HG02588 (cell line): ENCODE data around the gene FAM20C.

Experiments used
- ATAC-seq: cut with Tn5 transposase; IDR thresholded peaks from one replicate; pipeline ENCODE4 v1.9.1; 2021; ENCODE audit warnings: mild to moderate bottlenecking, moderate library complexity; ENCODE audit not compliant: unreplicated experiment

The FAM20C gene

DNA sequence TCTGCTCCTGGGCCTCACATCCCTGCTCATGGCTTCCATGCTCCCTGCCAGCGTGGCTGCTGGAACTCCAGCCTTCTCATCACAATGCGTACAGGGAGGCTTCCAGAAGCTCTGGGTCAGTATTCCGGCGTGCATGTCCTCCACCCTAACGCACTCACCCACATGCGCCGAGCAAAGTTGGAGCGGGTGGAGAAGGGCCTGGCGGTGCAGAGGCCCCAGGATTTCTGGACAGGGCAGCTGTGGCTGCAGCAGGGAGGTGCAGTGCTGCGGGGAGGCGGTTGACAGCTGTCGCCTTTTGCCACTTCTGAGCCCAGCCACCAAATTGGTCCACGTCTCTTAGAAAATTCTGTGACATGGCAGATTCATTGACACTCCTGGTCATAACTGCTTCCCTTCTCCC, 33.6 kb upstream of the FAM20C start:
- ATAC-seq, result no peak

DNA sequence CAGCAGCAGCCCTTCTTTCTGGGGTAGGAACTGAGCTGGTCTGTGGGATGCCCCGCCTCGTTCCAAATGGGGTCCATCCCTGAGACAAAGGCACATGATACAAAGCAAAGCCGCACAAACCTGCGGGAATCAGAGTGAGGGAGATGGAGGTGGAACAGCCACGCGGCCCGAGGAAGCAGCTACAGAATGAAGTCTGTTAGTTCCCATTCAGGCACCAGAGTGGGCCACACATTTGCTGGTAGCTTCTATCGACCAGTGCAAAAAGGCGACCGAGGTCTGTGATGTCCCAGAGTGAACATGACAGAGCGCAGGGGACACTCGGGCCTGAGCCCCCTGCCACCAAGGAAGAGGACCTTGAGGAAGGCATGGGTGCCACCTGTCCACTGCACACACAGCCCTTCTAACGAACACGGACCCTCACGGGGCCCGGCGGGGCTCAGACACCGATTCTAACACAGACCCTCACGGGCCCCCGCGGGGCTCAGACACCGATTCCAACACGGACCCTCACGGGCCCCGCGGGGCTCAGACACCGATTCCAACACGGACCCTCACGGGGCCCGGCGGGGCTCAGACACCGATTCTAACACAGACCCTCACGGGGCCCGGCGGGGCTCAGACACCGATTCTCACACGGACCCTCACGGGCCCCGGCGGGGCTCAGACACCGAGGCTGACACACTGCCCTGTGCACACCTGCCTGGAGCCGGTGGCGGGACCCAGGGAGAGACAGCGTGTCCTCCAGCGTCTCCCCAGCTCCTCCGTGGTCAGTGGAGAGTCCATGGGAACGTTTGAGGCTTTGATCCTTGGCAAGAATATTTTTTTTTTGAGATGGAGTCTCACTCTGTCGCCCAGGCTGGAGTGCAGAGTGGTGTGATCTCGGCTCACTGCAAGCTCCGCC, 32.8 kb upstream of the FAM20C start:
- ATAC-seq, result no peak

DNA sequence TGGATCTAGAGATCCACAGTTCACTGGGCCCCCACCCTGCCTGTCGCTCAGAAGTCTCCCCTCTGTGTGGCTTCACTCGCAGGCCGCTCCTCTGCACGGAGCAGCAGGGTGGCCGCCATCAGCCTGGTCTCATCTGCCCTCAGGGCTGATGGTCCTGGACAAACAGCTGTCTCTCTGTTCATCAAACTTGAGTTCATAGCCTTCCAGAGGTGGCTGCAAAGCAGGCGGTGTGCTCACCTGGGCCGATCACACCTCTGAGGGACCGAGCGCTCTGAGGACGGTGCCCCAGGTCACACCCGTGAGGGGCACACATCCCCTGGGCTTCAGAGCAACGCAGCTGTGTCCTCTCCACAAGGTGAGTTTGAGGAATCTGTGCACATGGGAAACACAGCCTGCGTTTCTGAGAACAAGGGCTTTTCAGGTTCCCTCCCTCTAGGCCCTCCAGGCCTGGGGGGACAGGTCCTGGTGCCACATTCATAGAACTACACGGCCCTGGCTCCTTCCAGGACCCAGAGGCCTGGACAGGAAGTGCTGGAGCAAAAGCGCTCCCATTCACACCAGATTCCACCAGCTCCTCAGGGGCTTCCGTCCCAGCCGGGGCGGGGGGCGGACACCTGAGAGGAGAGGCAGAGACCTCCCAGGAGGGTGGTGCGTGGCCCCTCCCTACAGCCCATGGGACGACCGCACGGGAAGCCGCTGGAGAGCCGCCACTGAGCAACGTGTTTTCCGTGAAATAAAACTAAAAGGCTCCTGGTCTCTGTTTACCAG, 31.2 kb upstream of the FAM20C start:
- ATAC-seq, result no peak

DNA sequence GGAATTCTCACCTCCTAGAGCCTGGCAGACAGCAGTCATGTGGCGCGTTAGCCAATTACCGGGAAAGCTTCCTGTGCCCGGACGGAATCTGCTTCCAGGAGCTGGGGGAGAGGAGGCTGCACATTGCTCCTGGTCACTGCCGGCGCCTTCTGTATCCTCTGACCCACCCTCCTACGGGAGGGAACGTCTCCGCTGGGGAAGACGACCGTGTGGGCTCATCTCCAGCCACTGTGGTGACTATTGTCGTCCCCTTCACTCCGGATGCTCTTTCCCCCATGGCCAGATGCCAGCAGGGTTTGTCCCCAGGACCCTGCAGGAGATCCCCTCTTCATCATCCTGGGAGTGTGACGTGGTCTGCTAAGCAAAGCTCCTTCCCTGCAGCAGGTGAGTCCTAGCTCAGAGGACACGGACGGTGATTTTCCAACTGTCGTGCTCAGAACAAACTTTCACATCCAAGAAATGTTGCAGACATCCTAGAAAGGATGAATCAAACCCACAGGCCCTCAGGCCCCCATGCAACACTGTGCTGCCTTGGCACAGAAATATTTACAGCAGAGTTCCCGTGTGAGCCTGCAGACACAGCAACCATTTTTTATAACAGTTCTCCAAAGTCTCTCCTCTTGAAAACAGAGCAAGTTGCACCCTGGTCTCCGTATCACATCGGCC, 29.6 kb upstream of the FAM20C start:
- no peak for ATAC-seq

DNA sequence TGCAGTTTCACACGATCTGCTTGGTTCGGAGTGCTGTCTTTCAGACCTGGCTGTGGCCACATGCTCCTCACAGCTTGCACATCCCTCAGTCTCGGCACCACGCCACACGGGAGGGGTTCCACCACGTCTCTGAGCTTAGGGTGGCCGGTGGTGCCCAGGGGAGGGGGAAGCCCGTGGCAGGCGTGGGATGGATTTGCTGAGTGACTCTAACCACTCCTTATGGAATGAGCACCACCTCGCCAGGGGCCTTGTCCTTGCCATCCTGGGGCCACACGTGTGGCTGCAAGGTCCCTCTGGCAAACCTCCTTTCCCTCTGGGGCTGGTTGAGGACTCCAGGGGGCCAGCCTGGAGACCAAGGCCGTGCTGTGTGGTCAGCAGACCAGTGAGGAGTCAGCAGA, 29.1 kb upstream of the FAM20C start:
- no peak for ATAC-seq

DNA sequence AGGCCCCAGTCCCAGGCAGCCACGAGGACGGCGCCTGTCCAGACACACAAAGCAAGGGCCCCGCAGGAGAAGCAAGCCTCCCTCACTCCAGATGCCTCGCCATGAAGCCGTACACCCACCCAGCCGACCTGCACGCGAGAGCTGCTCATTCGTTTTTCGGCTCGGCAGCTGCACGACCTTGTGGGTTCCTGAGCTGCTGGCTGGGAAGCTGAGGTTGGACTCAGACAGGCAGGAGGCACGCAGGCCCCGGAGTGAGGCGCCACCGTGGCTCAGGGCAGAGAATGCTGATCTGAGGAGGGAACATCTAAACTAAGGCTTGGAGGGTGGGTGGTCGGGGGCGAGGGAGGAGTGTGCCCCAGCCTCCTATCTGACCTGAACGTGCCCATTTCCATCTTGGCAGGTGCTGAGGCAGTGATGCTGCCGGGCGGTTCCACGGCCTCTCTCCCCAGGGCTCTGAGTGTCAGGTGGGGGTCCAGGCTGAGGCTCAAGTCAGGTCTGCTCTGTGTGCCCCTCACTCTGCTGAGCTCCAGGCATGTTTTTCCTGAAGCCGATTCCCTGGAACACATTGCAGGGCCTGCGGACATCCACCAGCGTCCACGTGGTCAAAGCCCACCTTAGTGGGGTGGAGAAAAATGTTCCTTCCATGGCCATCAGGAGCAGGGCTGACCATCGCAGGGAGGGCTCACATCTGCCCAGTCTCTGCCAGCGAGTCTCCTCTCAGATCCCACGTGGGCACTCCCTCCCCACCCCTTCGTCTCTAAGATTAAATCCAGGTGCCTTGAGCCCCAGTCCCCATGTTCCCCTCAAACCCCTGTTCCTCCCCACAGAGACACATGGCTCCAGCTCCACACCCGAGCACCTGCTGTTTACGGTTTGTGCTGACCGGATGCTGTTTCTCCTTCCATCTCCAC, 28.1 kb upstream of the FAM20C start:
- no peak for ATAC-seq

DNA sequence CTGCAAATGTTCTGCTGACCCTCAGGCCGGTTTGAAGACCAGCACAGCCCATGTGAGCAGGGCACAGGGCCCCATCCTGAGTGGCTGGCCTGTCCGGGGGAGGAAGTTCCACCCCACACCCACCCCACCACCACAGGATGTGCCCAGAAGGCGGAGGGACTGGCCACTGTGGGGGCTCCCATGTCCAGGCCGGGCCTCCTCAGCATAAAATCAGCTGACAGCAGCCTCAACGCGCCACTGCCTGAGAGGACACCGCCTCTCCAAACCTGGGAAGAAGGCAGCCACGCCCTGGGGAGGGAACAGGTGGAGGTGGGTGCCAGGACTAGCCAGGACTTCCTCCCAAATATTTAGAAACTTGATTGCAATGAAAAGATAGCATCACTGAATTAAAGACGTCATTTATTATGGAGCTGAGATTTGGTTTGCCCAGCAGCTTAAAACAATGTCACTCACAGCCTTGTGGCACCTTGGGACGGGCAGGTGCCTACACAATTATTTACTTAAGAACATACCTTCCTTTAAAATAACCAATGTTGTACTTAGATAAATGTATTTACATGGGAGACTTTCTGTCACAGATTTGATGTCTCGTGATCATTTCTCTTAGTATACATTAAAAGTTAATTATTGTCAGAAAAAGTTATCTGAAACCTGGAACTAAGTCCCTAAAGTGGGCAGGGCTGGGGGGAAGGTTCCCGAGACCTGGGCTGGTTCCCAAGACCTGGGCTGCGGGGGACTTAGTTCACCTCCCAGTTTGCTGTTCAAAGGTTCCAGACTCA, 27.3 kb upstream of the FAM20C start:
- ATAC-seq, result no peak

DNA sequence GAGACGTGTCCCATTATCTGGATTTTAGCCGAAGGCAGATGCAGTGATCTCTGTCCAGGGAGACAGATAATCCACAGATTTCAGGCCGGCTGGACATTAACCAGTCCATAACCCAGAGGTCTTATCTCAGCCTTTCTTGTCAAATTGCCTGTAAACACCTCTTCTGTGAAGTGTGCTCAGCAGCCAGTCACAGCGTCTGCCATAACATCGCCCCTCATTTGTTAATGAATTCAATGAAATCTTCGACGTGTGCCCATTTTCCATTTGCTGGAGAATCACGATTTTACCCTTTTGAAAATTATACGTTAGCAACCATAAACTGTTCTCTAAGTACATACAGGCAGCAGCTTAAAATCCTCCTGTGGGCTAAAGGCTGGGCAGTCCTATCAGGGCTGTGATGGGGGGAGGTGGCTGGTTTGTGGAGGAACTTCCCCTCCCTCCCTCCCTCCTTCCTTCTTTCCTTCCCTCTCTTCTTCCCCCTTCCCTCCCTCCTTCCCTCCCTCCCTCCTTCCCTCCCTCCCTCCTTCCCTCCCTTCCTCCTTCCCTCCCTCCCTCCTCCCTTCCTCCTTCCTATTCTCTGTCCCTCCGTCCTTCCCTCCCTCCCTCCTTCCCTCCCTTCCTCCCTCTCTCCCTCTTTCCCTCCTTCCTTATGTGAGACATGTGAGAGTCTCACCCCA, 26.6 kb upstream of the FAM20C start:
- ATAC-seq, result no peak

DNA sequence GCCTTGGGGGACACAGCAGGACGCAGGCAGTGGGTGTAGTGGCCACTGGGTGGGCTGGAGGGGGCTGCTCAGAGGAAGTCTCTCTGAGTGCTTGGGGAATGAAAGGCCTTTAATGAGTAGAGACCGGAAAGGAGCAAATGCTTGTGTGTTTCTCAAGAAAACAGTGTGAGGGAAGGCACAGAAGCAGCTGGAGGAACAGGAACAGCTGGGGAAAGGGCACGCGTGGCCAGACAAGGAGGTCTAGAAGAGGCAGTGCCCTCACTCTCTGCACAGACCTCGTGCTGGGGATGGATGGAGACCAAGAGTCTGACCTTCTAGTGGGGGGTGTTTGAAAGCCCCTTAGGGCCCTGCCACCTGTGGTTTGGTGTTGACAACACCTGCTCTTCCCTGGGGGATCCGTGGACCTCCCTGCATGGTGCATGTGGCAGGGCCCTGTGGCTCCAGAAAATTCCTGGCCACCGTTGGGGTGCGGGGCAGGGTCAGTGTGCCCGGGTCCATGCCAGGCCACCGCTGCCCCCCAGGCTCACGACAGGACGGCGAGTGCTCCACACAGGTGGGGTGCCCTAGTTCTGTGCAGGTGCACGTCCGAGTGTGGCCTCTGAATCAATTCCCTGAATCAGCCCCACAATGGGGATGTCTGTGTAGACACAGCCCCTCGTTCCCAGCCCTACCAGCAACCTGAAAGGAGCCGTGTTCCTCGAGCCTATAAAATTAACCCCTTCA, 25.9 kb upstream of the FAM20C start:
- ATAC-seq, result no peak

DNA sequence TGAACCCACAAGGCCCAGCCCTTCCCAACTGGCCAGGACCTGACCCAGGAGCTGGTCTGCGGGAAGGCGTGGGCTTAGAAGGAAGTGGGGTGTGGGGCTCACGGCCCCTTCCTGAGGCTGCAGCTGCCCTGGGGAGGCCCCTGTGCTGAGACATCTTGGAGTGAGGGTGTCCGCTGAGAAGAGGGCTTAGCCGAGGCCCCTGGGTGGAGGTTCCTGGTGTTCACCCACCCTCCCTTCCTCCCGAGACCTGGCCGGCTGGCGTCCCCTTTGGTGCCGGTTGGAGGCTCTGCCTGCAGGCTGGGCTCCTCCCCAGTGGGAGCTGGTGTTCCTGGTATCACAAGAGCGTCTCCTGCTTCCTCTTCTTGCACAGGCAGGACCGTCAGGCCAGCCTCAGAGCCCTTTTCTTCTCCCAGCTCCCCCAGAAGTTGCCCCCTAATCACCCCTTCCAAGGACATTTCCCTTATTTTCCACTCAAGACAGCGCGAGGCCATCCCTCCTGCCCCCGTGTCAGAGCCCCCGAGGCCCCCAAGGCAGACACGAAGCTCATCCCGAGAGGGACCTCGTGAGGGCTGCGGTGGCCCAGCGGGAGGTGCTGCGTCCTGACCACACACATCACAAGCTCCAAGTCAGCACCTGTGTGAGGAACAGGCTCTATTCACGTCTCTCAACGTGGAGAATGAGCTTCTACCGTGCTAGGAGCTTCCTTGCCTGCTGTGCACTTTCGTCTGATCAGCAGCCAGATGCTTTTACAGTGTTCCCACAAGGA, 25.1 kb upstream of the FAM20C start:
- ATAC-seq, result no peak

DNA sequence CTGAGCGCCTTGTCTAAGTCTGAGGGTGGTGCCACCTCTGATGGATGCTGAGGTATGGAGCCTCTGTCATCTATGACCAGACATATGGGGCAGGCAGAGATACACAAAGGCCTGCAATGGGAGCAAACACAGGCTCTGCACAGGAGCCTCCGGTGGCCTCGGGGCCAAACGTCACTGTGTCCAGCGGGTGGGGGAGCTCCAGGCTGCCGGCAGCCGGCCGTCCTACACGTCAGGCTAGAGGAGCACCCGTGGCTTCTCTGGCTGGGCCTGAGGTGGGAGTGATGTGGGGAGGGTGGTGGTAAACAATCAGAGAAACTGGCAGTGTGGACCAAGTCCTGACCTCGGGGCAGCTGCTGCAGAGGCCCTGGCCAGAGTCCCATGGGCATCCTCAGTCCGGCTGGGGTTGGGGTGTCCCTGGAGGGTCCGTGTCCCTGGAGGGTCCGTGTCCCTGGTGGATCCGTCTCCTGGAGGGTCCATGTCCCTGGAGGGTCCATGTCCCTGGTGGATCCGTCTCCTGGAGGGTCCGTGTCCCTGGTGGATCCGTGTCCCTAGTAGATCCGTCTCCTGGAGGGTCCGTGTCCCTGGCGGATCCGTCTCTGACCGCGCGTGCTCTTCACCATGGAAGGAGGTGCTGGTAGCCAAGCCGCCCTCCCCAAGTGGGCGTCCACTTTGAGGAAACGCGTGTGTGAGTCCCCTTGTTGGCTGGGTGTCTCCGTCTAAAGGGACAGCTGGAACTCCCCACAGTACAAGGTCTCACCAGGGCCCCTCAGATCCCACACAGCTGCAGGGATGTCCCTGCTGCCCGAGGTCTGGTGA, 24.2 kb upstream of the FAM20C start:
- ATAC-seq, result no peak

DNA sequence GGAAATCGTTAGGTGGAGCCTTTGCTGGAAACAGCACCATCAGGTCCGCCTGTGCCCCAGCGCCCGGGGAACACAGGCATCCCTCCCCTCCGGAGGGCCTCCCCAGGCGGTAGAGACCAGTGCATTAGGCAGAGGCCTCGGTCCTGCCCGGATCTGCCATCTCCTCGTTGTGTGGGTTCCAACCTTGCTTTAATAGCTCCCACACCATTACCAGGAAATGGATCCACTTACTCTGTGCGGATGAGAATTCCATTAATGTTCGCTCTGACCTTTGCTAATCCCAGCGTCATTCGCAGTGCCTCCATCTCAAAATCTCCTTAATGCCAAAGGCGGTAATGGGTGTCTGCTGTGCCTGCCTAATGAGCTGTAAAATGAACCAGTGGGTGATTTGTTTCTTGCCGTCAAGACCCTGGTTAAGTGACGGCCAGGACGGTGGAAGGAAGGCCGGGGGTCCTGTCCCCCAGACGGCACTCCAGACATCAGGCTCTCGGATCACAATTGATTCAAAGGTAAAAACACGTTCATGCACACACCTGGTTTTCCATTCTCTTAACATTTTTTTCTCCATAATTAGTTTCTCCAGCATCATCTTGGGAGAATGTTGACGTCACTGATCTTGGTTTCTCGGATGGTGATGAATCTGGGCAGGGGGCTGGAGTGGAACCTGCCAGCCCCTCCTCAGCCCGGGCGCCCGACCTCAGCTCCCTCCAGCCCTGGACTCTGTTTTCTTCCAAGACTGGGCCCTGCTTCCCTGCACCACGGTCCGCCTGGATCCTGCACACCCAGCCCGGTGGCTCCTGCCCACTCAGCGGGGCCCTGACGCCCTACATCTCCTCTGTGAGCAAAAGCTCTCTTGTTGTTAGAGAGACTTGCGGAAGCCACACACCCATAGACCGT, 22.8 kb upstream of the FAM20C start:
- ATAC-seq, result no peak

DNA sequence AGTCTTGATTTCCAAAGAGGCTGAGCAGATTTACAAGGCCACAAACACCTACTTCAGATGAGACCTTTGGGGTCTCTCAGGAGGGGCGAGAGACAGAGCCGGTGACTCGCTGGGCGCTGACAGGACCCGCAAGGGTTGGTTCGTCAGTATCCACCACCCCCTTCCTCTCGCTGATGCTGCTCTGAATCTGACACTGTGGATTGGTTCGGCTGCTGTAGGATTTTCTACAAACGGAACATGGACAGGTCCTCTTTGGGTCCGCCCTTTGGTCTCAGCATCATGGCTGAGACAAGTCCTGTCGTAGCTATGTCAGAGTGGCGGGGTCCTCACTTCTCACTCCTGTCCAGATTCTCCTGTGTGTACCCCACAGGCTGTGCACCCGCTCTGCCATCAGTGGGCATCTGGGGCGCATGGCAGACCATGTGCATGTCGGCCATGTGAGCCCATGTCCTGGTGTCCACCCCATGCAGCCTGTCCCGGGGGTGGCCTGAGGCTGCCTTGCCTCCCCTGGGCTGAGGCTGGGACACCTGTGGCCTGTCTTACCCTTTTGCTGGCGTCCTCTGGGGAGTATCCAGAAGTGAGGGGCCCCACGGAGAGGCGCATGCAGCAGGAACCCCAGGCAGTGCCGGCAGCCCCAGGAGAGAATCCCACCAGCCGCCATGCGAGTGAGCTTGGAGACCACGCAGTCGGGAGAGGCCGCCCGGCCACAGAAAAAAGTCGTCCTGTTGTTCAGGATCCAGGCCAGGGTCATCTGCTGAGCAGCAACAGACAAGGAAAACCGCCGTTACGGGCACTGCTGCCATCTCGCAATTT, 21.6 kb upstream of the FAM20C start:
- no peak for ATAC-seq

DNA sequence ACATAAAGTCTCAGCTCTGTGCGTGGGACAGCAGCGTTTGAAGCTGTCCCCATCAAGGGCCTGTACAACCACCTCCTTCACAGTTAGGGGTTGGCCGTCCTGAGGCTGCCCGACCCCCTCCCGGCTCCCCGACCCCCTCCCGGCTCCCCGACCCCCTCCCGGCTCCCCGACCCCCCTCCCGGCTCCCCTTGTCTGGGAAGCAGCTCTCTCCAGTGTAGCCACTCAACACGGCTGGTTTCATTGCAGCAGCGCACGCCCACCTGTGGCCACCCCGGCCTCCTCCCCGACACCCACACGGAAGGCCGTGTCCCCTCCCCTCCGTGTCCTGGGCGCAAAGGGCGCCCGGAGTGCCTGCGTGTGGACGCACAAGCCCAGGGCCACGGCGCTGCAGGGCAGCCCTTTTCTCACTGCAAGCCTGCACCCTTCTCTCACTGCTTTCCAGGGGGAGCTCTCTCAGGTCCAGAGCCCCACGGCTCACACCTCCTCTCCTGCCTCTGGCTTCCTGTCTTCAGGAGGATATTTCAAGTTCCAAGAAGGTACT, 20.9 kb upstream of the FAM20C start:
- ATAC-seq, result no peak

DNA sequence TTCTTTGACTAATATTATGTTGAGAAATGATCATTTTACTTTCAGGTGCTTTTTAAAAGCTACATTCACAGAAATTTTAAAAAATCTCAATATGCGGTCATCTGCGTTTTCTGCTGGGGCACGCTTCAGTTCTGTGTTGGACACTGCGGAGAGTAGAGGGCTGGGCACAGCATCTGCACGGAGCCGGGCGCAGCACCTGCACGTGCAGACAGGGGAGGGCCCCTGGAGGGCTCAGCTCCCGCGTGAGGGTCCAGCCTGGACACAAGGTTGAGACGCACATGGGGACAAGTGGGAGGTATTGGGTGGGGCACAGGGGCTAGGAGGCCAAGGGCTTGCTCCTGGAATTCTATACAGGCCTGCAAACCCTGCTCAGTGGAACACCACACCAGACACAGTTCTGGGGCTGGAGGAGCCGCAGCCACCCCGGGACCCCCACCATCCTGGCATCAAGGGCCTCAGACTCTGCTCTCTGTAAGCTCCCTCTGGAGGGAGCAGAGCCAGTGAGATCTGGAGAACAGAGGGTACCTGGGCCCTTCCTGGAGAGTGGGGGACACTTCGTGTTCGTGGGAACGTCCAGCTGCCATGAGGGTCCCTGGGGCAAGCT, 20.4 kb upstream of the FAM20C start:
- ATAC-seq, result no peak
